Liver (tissue), 2 donors: Measurements from ENCODE around the gene PRKAB1.

Experiments used
- CTCF ChIP-seq: fragments of 150-350 bp; IDR thresholded peaks from 2 replicates; pipeline ENCODE4 v1.5.1; 2017; ENCODE audit warnings: improper control_type of control experiment, low read depth, low read length; ENCODE audit not compliant: missing input control
- FOXA1 ChIP-seq: IDR thresholded peaks from 2 replicates; pipeline ENCODE4 v1.6.1; 2016; ENCODE audit warnings: antibody characterized with exemption
- MAX ChIP-seq: IDR thresholded peaks from 2 replicates; pipeline ENCODE4 v1.6.1; 2016; ENCODE audit warnings: antibody characterized with exemption
- YY1 ChIP-seq: IDR thresholded peaks from 2 replicates; pipeline ENCODE4 v1.6.1; 2016; ENCODE audit warnings: antibody characterized with exemption, mild to moderate bottlenecking
- donor health status: healthy.

GRCh38 chr12:119645535-119646059, 22.3 kb upstream of the PRKAB1 start:
- TF ChIP-seq CTCF: no peak
- no peak for TF ChIP-seq MAX
- no peak for TF ChIP-seq YY1
- no peak for TF ChIP-seq FOXA1
